DMS53 (cell line): ENCODE results near the gene BRF1.
A peak's percentile ranks its signal among the peaks of the same experiment; 100 is the strongest.

Source experiments
- DNase-seq: peaks from one replicate; lab custom pipeline; 2025; lab: John Stamatoyannopoulos, UW

Gene BRF1

DNA sequence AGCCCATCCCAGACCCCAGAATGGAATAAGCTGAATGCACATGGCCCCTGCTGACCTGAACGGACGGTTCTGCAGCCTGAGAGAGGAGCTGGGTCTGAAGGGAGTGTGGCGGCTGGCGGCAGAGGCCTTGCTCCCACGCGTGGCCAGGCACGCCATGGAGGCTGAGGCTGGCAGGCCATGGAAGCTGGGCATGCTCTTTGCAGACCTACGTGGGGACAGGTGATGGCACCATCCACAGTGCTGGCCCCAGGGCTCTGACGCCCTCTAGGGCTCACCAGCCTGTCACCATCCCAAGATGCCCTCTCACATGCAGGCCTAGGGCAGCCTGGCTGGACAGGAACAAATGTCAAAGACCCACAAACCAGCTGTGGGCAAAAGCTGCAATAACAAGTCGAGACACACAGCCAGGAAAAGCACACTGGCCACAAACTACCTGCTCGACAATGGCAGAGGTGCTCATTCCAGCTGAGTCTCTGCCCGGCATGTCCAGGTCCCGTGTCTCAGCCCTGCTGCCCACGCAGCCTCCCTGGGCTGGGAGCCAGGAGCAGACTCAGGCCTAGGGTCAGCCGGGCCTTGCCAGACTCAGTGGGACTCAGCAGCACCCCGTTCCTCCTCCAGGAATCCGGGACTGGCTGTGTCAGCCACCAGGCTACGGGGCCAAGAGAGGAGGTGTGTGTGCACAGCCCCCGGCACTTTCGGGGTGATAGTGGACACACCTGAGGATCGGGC is 32.8 kb downstream of the BRF1 start:
- peak; percentile 51 for DNase-seq

DNA sequence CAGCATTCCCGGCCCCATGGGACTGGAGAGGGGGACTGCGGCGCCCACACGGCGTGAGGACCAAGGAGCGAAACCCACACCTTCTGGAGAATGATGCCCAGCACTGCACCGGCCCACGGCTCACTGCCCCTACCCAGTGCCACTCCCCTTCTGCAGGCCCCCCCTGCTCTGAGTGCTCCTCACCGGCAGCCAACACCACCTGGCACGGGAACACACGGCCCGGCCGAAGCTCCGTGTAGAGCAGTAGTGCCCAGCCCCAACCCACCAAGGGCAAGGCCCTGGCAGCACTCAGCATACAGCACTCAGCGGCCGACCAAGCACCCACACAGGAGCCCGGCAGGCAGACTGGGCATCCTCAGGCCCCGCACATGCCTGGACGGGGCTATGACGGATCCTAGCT is 39.0 kb downstream of the BRF1 start:
- DNase-seq = no peak

DNA sequence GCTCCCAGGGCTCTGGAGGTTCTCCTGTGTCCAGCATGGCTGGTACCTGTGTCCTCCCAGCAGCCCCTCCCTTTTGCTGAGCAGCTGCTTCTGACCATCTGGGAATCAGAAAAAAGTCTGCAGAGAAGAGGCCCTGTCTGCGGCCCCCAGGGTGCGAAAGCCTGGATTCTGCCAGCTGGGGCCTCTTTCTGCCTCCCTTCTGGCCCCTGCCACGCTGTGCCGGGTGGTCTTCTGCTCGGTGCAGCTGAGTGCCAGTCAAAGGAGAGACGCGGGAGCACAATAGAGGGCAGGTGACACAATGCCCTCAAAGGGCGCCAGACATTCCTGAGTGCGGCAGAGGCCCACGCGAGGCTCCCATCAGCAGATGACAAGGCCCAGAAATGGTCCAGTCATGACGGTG is 39.8 kb downstream of the BRF1 start:
- DNase-seq = no peak

DNA sequence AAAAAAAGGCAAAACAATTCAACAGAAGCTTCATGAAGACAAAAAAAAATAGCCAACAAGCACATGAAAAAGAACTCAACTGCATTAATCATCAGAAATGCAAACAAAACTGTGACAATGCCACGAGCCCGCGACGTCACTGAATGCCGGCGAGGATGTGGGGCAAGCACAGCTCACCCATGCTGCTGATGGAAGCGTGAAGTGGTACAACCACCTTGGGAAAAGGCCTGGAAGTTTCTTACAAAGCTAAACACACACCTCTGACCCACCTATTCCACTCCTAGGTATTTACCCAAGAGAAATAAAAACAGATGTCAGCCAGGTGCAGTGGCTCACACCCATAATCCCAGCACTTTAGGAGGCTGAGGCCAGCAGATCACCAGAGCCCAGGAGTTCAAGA is 42.0 kb downstream of the BRF1 start:
- peak; percentile 92 for DNase-seq

DNA sequence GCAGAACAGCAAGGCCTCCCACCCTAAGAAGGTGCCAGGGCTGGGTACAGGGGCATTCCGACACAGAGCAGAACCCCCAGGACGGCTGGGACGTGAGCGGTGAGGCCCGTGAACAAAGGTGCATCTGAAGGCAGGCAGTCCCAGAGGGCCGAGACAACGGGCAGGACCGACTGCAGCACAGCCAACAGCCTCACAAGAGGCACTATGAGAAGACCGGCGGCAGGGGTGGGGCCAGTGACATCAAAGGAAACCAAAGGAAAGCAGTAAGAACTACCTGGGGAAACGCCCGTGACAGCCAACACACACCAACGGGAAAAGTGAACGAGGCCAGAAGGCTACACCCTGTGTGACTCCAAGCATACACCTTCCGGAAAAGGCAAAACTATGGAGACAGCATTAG is 43.3 kb downstream of the BRF1 start:
- DNase-seq = no peak

DNA sequence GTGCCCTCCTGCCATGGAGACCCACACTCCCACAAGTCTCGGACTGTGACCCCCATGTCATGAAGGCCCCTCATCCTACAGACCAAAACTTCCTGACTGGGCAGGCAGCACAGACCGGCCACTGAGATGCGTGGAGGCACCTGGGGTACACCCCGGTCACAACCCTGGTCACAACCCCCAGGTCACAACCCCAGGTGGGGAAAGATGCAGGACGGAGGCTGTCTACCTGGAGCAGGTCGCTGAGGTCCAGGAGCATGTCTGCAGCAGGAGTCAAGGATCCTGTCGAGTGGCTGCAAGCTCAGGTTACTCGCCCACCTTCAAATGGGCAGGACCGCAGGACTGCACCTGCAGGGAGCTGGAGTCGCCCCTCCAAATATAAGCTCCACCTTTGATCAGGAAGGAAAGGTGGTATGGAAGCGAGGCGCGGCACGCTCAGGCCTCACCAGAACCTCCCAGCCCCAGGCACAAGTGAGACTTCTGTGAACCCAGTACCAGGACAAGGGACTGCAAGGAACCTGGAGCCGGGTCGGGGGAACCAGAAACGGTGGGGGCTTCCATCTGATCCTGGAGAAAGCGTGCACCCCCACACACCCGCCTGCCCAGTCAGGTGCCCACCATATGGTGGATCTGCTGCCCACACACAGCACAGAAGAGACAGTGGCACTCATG is 44.4 kb downstream of the BRF1 start:
- DNase-seq = no peak

DNA sequence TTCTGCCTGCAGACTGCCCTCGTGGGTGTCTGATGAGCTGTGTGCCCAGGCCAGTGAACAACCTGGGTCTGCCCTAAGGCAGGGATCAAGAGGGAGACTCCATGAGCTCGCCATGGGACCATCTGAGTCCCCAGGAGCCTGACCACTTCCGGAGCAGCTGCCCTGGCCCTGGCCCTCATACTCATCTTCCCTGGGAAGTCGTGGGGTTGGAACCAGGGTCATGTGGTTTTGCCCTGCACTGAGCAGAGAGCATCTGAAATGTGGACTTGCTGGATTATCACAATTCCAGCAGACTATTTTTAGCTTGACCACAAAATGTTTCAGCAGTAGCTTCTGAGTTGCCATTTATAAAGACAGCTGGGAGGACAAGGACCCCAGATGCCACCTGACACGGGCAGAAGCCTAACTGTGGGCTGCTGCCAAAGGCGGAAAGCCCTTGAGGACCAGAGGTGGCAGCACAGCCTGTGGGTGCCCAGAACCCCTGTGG is 45.7 kb downstream of the BRF1 start:
- no peak for DNase-seq

DNA sequence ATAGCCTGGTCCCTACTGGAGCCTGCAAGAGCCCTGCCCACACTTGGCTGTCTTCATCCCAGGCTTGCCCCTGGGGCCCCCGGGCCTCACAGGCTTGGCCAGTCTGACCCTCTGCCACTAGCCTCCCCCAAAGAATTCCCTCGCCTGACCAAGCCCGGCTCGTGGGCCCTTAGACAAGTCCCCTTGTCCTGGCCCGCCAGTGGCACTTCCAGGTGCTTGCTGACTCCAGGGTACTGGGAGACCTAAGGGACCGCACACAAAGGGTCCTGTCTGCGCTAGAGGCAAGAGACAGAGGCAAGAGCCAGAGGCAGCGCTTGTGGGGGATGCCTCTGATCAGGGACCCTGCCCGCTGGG is 47.5 kb downstream of the BRF1 start:
- no peak for DNase-seq

DNA sequence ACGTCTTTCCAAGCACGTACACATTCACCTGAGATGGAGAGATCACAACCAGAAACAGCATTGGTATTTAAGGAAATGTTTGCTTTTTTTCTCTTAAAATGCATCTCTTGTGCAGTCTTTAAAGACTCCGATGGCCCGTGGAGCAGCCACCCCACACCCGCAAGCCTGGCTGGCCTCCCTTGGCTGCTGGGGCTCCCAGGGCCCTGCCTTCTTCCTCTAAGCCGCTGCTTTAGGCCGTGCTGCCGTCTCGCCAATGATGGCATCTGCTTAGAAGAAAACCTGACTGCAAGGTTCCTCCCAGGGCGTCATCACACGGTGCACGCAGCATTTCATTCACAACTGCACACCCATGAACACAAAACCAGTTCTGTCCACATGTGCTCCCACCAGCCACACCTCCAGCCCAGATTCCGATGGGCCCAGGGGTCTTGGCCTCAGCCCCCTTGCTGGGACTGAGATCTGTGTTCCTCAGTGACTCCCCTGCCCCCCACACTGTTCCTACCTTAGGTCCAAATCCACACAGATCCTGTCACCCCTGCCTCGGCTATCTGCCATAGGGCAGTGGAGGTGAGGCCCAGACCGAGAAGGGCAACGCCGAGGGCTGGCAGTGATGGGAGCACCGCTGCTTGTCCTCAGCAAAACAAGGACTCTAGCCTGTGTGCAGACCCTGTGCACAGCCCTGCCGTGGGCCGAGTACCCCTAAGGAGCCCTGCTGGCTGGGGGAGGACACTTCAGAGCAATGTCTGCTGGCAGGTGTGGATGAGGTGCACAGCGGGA is 48.1 kb downstream of the BRF1 start:
- DNase-seq = no peak

DNA sequence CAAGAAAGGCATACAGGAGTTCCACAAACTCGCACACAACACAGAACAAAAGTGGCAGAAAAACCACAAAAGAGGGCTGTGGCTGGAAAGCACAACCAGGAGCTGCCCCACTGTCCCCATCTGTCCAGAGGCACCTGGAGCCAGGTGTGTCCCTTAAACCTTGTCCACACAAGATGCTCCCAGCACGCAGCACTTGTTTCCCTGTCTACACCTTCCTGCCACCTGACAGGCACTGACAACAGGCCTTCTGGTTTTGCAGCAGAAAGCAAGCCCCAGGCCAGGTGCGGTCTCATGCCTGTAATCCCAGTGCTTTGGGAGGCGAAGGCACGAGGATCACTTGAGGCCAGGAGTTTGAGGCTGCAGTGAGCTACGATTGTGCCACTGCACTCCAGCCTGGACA is 48.9 kb downstream of the BRF1 start:
- DNase-seq = peak; percentile 20

DNA sequence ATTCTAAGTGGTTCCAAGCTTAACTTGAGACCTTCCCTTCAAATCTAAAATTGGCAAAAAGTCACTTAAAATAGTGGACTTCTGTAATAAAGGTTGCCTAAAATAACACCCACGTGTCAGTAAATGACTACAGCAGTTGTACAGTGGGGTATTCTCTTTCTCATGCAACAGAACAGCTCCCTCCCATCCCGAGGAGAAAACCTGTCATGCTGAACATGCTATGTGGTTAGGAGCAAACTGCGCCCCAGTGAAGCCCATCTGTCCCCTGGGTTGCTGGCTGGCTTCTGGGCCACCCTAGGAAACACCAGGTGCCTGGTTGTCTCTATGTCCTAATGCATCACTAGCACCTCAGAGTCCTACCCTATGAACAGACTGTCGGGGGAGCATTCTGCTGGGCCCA is 49.8 kb downstream of the BRF1 start:
- DNase-seq = no peak

DNA sequence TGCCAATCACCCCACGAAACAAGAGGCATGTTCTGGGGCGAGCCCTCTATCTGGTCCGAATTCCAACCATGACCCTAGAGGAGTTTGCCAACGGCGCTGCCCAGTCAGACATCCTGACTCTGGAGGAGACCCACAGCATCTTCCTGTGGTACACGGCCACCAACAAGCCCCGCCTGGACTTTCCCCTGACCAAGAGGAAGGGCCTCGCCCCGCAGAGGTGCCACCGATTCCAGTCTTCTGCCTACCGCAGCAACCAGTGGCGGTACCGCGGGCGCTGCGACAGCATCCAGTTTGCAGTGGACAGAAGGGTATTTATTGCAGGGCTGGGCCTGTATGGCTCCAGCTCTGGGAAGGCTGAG is 50.8 kb downstream of the BRF1 start:
- DNase-seq = no peak

DNA sequence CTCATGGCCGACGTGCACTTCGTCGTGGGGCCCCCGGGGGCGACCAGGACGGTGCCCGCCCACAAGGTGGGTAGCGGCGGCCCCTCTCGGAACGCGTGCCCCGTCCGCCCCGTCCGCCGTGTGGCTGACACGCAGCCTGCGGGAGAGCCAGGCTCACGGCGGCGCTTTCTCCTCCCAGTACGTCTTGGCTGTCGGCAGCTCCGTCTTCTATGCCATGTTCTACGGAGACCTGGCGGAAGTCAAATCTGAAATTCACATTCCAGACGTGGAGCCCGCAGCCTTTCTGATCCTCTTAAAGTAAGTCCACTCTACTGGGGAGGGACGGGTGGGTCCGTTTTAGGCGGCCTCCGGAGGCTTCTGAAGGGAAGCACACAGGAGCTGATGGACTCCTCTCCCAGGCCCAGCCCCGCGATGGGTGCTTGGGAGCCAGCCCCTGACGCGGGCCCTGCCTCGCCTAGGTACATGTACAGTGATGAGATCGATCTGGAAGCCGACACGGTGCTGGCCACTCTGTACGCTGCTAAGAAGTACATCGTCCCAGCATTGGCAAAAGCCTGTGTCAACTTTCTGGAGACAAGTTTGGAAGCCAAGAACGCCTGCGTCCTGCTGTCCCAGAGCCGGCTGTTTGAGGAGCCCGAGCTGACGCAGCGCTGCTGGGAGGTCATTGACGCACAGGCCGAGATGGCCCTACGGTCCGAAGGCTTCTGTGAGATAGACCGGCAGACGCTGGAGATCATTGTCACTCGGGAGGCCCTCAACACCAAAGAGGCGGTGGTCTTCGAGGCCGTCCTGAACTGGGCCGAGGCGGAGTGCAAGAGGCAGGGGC is 51.4 kb downstream of the BRF1 start:
- DNase-seq = peak; percentile 53

DNA sequence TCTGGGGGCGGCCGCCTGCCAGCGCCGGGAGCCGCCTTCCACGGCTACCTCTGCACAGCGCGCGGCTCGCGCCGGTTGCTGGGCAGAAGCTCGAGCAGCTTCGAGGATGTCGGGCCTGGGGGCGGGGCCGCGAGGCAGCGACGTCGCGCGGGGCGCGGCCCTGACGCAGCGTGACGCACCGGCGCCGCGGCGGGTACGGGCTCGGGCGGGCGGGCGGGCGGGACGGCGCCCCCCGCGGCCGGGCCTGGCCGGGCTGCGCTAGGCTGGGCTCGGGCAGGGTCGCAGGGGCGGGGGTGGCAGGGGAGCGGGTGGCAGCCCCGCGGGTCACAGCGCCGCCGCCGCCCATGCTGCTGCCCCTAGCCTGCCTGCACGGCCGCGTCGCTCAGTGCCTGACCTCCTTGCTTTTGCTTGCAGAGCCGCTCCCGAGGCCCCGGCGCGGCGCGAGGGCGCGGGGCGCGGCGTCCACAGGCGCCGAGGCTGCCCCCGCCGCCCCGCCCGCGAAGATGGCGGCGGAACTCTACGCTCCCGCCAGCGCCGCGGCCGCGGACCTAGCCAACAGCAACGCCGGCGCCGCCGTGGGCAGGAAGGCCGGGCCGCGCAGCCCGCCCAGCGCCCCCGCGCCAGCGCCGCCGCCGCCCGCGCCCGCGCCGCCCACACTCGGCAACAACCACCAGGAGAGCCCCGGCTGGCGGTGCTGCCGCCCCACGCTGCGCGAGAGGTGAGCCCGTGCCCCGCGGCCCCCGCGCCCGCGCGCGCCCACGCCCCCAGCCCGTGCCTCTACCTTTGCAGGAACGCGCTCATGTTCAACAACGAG is 52.2 kb downstream of the BRF1 start, which contains the start of gene BTBD6:
Gene BTBD6, plus strand, starts transcription at position 166 of the 814 bp plus-strand sequence. Its CDS starts 179 bp downstream, at position 345.
- DNase-seq = peak; percentile 92

DNA sequence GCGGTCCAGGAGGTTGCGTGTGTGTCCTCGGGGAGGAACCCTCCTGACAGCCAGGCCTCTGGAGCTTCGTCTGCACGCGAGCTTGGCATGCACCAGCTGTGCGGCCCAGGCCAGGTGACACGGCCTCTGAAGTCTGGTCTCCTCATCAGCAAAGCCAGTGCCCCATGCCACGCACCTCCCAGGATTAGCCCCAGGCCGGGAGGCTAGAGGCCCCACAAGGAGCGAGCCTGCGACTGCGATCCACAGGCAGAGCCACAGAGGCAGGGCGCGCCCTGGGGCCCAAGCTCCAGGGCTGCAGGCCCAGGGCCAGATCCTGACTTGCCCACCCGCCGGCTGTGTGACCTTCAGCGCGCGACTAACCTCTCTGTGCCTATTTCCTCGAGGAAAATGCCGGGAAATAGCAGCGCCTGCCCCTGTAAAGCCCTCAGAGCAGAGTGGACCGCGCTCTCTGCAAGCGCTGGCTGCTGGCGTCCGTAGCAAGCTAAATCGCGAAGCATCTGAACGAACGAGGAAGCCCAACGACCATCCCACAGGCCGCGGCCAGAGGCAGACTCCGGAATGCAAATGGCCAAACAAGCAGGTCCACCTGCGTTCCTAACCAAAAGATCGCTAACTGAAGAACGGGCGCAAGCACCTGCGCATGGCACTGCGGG is 53.0 kb downstream of the BRF1 start:
- no peak for DNase-seq

DNA sequence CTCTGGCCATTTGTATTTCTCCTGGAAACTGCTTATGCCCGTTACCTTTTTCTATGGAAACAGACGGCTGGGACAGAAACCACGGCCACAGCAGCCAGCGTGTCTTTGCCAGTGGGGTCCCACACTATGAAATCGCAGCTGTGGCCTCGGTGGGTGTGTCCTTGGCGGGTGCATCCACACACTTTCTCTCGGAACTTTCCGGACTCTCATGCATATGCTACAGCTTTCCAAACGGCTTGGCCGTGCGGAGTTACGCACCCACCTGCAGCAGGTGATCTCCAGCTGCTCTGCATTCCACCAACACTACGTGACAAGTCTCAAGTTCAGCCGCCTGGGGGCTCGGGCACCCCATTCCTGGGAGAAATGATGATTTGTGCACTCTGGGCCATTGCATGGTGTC is 53.8 kb downstream of the BRF1 start:
- DNase-seq = no peak

DNA sequence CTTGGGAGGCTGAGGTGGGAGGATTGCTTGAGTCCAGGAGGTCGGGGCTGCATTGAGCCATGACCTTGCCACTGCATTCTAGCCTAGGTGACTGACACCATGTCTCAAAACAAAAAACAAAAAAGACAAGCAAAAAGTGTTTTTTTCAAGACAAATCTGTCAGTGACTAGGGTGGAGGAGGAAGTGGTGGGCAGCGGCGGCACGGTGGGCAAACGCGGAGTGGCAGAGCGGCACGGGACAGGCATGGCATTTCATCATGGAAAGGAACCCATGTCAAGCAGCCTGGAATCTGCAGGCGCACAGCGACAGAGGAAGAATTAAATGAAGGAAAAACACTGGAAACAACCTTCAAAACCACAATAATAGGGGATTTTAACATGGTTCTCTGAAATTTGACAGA is 56.5 kb downstream of the BRF1 start:
- DNase-seq = no peak

DNA sequence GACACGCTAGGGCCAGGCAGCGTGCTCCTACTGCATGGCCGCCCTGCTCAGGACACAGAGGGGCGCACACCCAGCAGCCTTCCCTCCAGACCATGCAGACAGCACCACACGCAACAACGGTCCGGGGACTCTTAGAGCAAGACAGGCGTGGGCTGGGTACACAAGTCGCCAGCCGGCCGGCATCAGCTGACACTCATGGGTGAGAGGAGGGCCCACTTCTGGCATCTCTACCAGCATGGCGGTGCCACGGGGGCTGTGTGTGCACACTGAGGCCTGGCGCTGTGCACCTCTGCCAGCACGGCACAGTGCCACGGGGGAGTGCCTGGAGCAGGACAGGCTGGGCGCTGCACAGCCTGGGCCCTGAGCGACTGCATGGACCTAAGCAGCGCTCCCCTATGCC is 59.2 kb downstream of the BRF1 start:
- DNase-seq = no peak

DNA sequence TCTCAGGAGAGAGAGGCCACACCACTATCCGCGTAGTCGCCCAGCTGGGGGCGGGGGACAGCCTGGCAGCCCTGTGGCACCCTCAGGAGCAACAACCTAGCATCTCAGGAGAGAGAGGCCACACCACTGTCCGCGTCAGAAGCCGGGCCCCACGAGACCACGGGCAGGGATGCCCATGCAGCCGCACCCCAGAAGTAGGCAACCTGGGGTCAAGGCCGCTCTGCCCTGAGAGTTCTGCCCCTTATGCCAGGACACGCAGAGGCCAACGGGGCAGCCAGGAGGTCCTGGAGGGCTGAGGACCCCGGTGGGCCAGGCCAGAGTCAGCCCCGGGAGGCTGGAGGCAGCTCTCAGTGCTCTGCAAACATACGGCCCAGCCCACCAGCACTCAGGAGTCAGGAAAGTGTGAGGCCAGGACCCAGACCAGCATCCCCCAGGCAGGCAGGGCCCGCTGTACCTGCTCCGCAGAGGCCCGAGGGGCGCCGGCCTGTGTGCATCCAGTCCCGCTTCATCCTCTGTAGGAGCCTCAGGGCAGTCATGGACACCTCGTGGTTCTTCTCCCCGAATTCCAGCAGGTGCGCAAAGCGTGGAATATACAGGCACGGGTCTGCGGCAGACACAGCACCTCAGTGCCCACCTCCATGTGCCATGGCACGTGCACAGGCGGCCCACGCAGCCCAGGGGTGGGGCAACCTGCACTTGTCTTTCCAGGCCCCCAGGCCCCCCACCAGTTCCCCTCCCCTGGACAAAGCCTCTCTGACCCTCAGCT is 59.8 kb downstream of the BRF1 start:
- DNase-seq = no peak

DNA sequence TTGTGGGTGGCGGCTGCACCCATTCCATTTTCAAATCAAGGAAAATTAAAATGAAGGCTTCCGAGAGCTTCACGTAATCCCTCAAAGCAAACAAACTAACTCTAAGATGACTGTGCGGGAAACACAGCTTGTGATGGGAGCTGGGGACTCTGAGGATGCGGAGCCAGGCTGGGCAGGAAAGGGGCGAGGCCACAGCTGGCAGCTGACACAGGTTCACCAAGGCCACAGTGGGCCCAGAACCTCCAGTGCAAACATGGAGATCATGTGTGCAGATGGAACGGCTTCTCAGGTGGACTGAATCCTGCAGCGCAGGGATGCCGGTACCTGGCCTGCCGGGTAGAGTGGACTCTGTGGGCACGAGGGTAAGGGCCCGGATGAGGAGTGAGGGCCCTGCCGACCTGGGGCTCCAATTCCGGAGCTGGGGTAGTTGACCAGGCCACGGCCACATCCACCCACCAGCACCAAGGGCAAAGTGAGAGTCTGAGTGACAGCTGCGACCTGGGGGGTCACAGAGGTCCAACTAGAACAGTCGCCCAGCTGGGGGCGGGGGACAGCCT is 71.6 kb downstream of the BRF1 start:
- DNase-seq = no peak
